ENCODE measurements around the gene OSBP2. TPM values are rescaled to one million over a fixed set of nuclear protein-coding genes. Genes with fewer than 3 reads are reported as not detected.

Gene OSBP2
- total and polyA plus RNA-seq, 10 of the 15 experiments (the other 5 are each of a cell fraction or from before 2014, with no cell fraction given): 0.11 to 7.7 (median 3.6) TPM

- no peaks in the 10 kb centered on the region for H3K79me2 ChIP-seq (ENCODE audit: control insufficient read depth, insufficient read depth, low read length)
- ChIA-PET POLR2A (no interaction called here), SMC1A (ENCODE audit: uncharacterized antibody, unreplicated experiment) (interaction anchor here (1.4 to 2.3 kb wide), 2 partner anchors 26 kb away, joined by 3 to 4 read pairs; no protein-coding TSS in a partner anchor), CTCF (no interaction called here), RAD21 (ENCODE audit: unreplicated experiment) (interaction anchor here (0.6 kb wide), 1 partner anchor 28 kb away, joined by 3 read pairs; no protein-coding TSS in a partner anchor)
- no TSS peak for BruUV-seq (replicated peaks)
- no peak overlapping the region for H2AFZ ChIP-seq (ENCODE audit: control insufficient read depth, low read depth, low read length)
- H3K9me3 ChIP-seq (replicated peaks; ENCODE audit: control insufficient read depth, insufficient read depth, low read length): no peaks in the 10 kb centered on the region
- no peaks in the 10 kb centered on the region for H3K36me3 ChIP-seq (ENCODE audit: control insufficient read depth in 2 of 2, insufficient read depth in 2 of 2, low read length in 1 of 2)
- H3K27me3 ChIP-seq (replicated peaks in 1 of 2; ENCODE audit: control insufficient read depth in 2 of 2, insufficient read depth in 2 of 2, low read length in 1 of 2): no peaks in the 10 kb centered on the region
- in situ Hi-C loops (cut with MboI) (no loop called here), intact Hi-C loops (cut with micrococcal nuclease; ENCODE audit: unreplicated experiment) (no loop called here)
- WGBS (ENCODE audit: insufficient coverage, insufficient replicate concordance, low lambda C conversion rate, missing lambda C conversion rate): 40% methylated on average over 3 of the region's 3 CpGs
- H4K20me1 ChIP-seq (ENCODE audit: control insufficient read depth, insufficient read depth): no peaks in the 10 kb centered on the region
- no peaks in the 10 kb centered on the region for H3K4me1 ChIP-seq (ENCODE audit: control insufficient read depth, insufficient read depth, low read length)
- no peak overlapping the region for H3K9ac ChIP-seq (ENCODE audit: control insufficient read depth, insufficient read depth, low read length)
- no peak overlapping the region for H3K4me2 ChIP-seq (ENCODE audit: control insufficient read depth, insufficient read depth)
- no peak for FAIRE-seq
- ATAC-seq: no peak
- DNase-seq (ENCODE audit: low read depth, low spot score): no peak
- no peak overlapping the region for H3K4me3 ChIP-seq
- H3K27ac ChIP-seq (ENCODE audit: control insufficient read depth, insufficient read depth): no peak overlapping the region
- TF ChIP-seq, protein P1, sequence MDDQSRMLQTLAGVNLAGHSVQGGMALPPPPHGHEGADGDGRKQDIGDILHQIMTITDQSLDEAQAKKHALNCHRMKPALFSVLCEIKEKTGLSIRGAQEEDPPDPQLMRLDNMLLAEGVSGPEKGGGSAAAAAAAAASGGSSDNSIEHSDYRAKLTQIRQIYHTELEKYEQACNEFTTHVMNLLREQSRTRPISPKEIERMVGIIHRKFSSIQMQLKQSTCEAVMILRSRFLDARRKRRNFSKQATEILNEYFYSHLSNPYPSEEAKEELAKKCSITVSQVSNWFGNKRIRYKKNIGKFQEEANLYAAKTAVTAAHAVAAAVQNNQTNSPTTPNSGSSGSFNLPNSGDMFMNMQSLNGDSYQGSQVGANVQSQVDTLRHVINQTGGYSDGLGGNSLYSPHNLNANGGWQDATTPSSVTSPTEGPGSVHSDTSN (IDR thresholded peaks at IDR 0.05; ENCODE audit: insufficient replicate concordance, low read depth, low read length): no peak
- no peak for TF ChIP-seq ZNF274 (IDR thresholded peaks at IDR 0.05; ENCODE audit: insufficient read depth, insufficient read length)
- no peak for TF ChIP-seq POU2F2 (IDR thresholded peaks at IDR 0.05; ENCODE audit: borderline replicate concordance, low read depth, low read length)
- TF ChIP-seq RBBP5 (conservative IDR thresholded peaks at IDR 0.05): no peak
- TF ChIP-seq ETV6 (conservative IDR thresholded peaks at IDR 0.05 in 1 of 2, IDR thresholded peaks at IDR 0.05 in 1 of 2; ENCODE audit: borderline replicate concordance in 1 of 2, low read depth in 1 of 2): no peak
- no peak for TF ChIP-seq WRNIP1 (IDR thresholded peaks at IDR 0.05; ENCODE audit: borderline replicate concordance, low read depth, low read length)
- no peak for TF ChIP-seq RELA (IDR thresholded peaks at IDR 0.05; ENCODE audit: borderline replicate concordance, partially characterized antibody)
- TF ChIP-seq MAX (IDR thresholded peaks at IDR 0.05; ENCODE audit: low read depth, low read length): no peak
- TF ChIP-seq RAD21 (IDR thresholded peaks at IDR 0.05; ENCODE audit: insufficient read depth, low read depth, low read length): no peak
- TF ChIP-seq, protein P2, sequence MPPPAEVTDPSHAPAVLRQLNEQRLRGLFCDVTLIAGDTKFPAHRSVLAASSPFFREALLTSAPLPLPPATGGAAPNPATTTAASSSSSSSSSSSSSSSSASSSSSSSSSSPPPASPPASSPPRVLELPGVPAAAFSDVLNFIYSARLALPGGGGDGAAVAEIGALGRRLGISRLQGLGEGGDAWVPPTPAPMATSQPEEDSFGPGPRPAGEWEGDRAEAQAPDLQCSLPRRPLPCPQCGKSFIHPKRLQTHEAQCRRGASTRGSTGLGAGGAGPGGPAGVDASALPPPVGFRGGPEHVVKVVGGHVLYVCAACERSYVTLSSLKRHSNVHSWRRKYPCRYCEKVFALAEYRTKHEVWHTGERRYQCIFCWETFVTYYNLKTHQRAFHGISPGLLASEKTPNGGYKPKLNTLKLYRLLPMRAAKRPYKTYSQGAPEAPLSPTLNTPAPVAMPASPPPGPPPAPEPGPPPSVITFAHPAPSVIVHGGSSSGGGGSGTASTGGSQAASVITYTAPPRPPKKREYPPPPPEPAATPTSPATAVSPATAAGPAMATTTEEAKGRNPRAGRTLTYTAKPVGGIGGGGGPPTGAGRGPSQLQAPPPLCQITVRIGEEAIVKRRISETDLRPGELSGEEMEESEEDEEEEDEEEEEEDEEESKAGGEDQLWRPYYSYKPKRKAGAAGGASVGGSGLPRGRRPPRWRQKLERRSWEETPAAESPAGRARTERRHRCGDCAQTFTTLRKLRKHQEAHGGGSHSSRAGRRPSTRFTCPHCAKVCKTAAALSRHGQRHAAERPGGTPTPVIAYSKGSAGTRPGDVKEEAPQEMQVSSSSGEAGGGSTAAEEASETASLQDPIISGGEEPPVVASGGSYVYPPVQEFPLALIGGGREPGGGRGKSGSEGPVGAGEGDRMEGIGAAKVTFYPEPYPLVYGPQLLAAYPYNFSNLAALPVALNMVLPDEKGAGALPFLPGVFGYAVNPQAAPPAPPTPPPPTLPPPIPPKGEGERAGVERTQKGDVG (CRISPR knock-in tag; IDR thresholded peaks at IDR 0.05): no peak
- no peak for TF ChIP-seq NFIC (IDR thresholded peaks at IDR 0.05; ENCODE audit: low read depth, low read length)
- TF ChIP-seq YY1 (IDR thresholded peaks at IDR 0.05; ENCODE audit: low read depth, low read length): no peak
- TF ChIP-seq, protein P3, sequence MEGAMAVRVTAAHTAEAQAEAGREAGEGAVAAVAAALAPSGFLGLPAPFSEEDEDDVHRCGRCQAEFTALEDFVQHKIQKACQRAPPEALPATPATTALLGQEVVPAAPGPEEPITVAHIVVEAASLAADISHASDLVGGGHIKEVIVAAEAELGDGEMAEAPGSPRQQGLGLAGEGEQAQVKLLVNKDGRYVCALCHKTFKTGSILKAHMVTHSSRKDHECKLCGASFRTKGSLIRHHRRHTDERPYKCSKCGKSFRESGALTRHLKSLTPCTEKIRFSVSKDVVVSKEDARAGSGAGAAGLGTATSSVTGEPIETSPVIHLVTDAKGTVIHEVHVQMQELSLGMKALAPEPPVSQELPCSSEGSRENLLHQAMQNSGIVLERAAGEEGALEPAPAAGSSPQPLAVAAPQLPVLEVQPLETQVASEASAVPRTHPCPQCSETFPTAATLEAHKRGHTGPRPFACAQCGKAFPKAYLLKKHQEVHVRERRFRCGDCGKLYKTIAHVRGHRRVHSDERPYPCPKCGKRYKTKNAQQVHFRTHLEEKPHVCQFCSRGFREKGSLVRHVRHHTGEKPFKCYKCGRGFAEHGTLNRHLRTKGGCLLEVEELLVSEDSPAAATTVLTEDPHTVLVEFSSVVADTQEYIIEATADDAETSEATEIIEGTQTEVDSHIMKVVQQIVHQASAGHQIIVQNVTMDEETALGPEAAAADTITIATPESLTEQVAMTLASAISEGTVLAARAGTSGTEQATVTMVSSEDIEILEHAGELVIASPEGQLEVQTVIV (IDR thresholded peaks at IDR 0.05; ENCODE audit: borderline replicate concordance, partially characterized antibody): no peak
- TF ChIP-seq TAF1 (IDR thresholded peaks at IDR 0.05; ENCODE audit: borderline replicate concordance, low read depth, low read length): no peak
- TF ChIP-seq, protein P4, sequence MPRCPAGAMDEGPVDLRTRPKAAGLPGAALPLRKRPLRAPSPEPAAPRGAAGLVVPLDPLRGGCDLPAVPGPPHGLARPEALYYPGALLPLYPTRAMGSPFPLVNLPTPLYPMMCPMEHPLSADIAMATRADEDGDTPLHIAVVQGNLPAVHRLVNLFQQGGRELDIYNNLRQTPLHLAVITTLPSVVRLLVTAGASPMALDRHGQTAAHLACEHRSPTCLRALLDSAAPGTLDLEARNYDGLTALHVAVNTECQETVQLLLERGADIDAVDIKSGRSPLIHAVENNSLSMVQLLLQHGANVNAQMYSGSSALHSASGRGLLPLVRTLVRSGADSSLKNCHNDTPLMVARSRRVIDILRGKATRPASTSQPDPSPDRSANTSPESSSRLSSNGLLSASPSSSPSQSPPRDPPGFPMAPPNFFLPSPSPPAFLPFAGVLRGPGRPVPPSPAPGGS (IDR thresholded peaks at IDR 0.05; ENCODE audit: borderline replicate concordance, insufficient read depth, low read depth, low read length, poor library complexity, severe bottlenecking): no peak
Measured at GRCh38 chr22:30717952-30718351, 23.3 kb downstream of the OSBP2 start.
